A673 (cell line): ENCODE data around the gene RNASE7.

Source experiments
- EZH2 ChIP-seq: fragments of 200-600 bp; sonication (generic); IDR thresholded peaks from 2 replicates; pipeline ENCODE4 v1.6.1; 2017; ENCODE audit warnings: borderline replicate concordance, low read depth, mild to moderate bottlenecking, mixed read lengths, antibody characterized with exemption, low read length; ENCODE audit not compliant: poor library complexity, severe bottlenecking
- TF ChIP-seq, protein P1 (sequence below): fragments of 300-800, 200-600 bp; sonication (generic); conservative IDR thresholded peaks from 2 replicates; pipeline ENCODE4 v1.5.1; 2017; ENCODE audit warnings: low read depth, mild to moderate bottlenecking, antibody characterized with exemption, low read length, moderate library complexity, mixed read lengths

- TF ChIP-seq, protein P1, sequence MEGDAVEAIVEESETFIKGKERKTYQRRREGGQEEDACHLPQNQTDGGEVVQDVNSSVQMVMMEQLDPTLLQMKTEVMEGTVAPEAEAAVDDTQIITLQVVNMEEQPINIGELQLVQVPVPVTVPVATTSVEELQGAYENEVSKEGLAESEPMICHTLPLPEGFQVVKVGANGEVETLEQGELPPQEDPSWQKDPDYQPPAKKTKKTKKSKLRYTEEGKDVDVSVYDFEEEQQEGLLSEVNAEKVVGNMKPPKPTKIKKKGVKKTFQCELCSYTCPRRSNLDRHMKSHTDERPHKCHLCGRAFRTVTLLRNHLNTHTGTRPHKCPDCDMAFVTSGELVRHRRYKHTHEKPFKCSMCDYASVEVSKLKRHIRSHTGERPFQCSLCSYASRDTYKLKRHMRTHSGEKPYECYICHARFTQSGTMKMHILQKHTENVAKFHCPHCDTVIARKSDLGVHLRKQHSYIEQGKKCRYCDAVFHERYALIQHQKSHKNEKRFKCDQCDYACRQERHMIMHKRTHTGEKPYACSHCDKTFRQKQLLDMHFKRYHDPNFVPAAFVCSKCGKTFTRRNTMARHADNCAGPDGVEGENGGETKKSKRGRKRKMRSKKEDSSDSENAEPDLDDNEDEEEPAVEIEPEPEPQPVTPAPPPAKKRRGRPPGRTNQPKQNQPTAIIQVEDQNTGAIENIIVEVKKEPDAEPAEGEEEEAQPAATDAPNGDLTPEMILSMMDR = no peak
- no peak for TF ChIP-seq EZH2
These were observed 18.2 kb upstream of the RNASE7 start for GRCh38 chr14:21023817-21024584.
